SK-N-SH (cell line): ENCODE measurements around the gene CNTFR. TPM values are rescaled to one million over a fixed set of nuclear protein-coding genes. Genes with fewer than 3 reads are reported as not detected.

Experiments
- CTCF ChIA-PET: fragments of 300-600, 350-600 bp; formaldehyde crosslinking; extraction: SDS; loops from one replicate; lab custom pipeline; 2021; lab: Yijun Ruan, JAX
- POLR2A ChIA-PET: fragments of 350-600 bp; sonication (Branson Sonifier 250); formaldehyde crosslinking; extraction: SDS; loops from one replicate; lab custom pipeline; 2020; ENCODE audit warnings: antibody characterized with exemption, inconsistent platforms; lab: Yijun Ruan, JAX
- DNase-seq: peaks from one replicate; pipeline ENCODE4 v3.0.0; 2012
- H2AFZ ChIP-seq: fragments of 200-600 bp; sonication (generic); 2 replicates; pipeline ENCODE4 v1.8.1; 2016; ENCODE audit warnings: antibody characterized with exemption, mild to moderate bottlenecking, low read depth
- H3F3A ChIP-seq: fragments of 200-600 bp; sonication (generic); replicated peaks from 2 replicates; pipeline ENCODE3; 2016; ENCODE audit warnings: antibody characterized with exemption, mild to moderate bottlenecking; ENCODE audit not compliant: insufficient read depth
- H3K27ac ChIP-seq, 2 experiments: fragments of 200-500 bp in 1 of 2; fragments of 200-600 bp in 1 of 2; sonication (Bioruptor generic) in 1 of 2; sonication (generic), shearing (Covaris generic) in 1 of 2; 2 replicates each; pipeline versions ENCODE4 v1.5.1 to v1.6.1; 2014 to 2016; ENCODE audit warnings: low read depth in 2 of 2, inconsistent platforms in 1 of 2, low read length in 1 of 2, mild to moderate bottlenecking in 1 of 2, mixed read lengths in 1 of 2
- H3K27me3 ChIP-seq: fragments of 200-600 bp; sonication (generic), shearing (Covaris generic); 2 replicates; pipeline ENCODE4 v1.6.1; 2016; ENCODE audit warnings: mixed run types; ENCODE audit not compliant: insufficient read depth
- H3K36me3 ChIP-seq, 2 experiments: fragments of 200-500 bp in 1 of 2; fragments of 200-600 bp in 1 of 2; sonication (Bioruptor generic) in 1 of 2; sonication (generic) in 1 of 2; replicated peaks in 1 of 2; 2 replicates each; pipeline versions ENCODE3 to v1.5.1; 2014 to 2016; ENCODE audit warnings: low read length in 1 of 2, mild to moderate bottlenecking in 1 of 2; ENCODE audit not compliant: insufficient read depth in 2 of 2, control insufficient read depth in 1 of 2
- H3K4me1 ChIP-seq, 2 experiments: fragments of 200-500 bp in 1 of 2; fragments of 200-600 bp in 1 of 2; sonication (Bioruptor generic) in 1 of 2; sonication (generic), shearing (Covaris generic) in 1 of 2; 2 replicates each; pipeline versions ENCODE4 v1.5.1 to v1.6.1; 2014 to 2016; ENCODE audit warnings: low read depth in 1 of 2, low read length in 1 of 2, mixed run types in 1 of 2; ENCODE audit not compliant: insufficient read depth in 2 of 2, control insufficient read depth in 1 of 2
- H3K4me2 ChIP-seq: fragments of 200-600 bp; sonication (generic), shearing (Covaris generic); 2 replicates; pipeline ENCODE4 v1.6.1; 2017; ENCODE audit warnings: mixed run types
- H3K4me3 ChIP-seq, 2 experiments: fragments of 200-500 bp in 1 of 2; fragments of 200-600 bp in 1 of 2; sonication (Bioruptor generic) in 1 of 2; sonication (generic), shearing (Covaris generic) in 1 of 2; 2 replicates each; pipeline versions ENCODE4 v1.5.1 to v1.8.1; 2014 to 2016; ENCODE audit warnings: low read depth in 2 of 2, inconsistent platforms in 1 of 2, low read length in 1 of 2, mild to moderate bottlenecking in 1 of 2, mixed read lengths in 1 of 2, moderate library complexity in 1 of 2
- H3K79me2 ChIP-seq: fragments of 200-600 bp; sonication (generic); 2 replicates; pipeline ENCODE4 v1.8.1; 2017; ENCODE audit warnings: mild to moderate bottlenecking; ENCODE audit not compliant: insufficient read depth
- H3K9ac ChIP-seq: fragments of 200-600 bp; sonication (generic); 2 replicates; pipeline ENCODE4 v1.6.1; 2017; ENCODE audit warnings: mixed run types
- H3K9me2 ChIP-seq: fragments of 200-600 bp; sonication (generic); 2 replicates; pipeline ENCODE4 v1.6.1; 2017; ENCODE audit warnings: mixed run types
- H3K9me3 ChIP-seq: fragments of 200-600 bp; sonication (generic); 2 replicates; pipeline ENCODE4 v1.6.1; 2017; ENCODE audit warnings: mixed run types, mild to moderate bottlenecking, moderate library complexity
- H4K20me1 ChIP-seq: fragments of 200-600 bp; sonication (generic); 2 replicates; pipeline ENCODE4 v1.6.1; 2017; ENCODE audit warnings: mild to moderate bottlenecking, mixed run types; ENCODE audit not compliant: insufficient read depth
- ELF1 ChIP-seq: IDR thresholded peaks from 2 replicates; pipeline ENCODE4 v1.4.0; 2012
- EZH2phosphoT487 ChIP-seq: fragments of 200-600 bp; sonication (generic); IDR thresholded peaks from 2 replicates; pipeline ENCODE4 v1.6.1; 2017; ENCODE audit warnings: low read depth, mixed run types, mild to moderate bottlenecking, antibody characterized with exemption, moderate library complexity, borderline replicate concordance
- FOSL2 ChIP-seq: IDR thresholded peaks from 2 replicates; pipeline ENCODE4 v1.4.0; 2012; ENCODE audit warnings: low read depth, mild to moderate bottlenecking, moderate library complexity, borderline replicate concordance
- MXI1 ChIP-seq: IDR thresholded peaks from 2 replicates; pipeline ENCODE4 v1.6.1; 2012; ENCODE audit warnings: mild to moderate bottlenecking, low read depth, low read length, improper control_type of control experiment
- NRF1 ChIP-seq: IDR thresholded peaks from 2 replicates; pipeline ENCODE4 v1.6.1; 2012; ENCODE audit warnings: low read depth, mild to moderate bottlenecking, low read length
- RCOR1 ChIP-seq: fragments of 150-350 bp; IDR thresholded peaks from 2 replicates; pipeline ENCODE4 v1.6.1; 2017; ENCODE audit warnings: antibody characterized with exemption, low read length
- RXRA ChIP-seq: IDR thresholded peaks from 2 replicates; pipeline ENCODE4 v1.4.0; 2012; ENCODE audit warnings: low read depth, mild to moderate bottlenecking, borderline replicate concordance
- SIN3A ChIP-seq: IDR thresholded peaks from 2 replicates; pipeline ENCODE4 v1.6.1; 2012; ENCODE audit warnings: low read depth, mild to moderate bottlenecking, low read length, moderate library complexity, borderline replicate concordance
- TCF12 ChIP-seq: IDR thresholded peaks from 2 replicates; pipeline ENCODE4 v1.4.0; 2012
- TEAD4 ChIP-seq: IDR thresholded peaks from 2 replicates; pipeline ENCODE4 v1.4.0; 2012; ENCODE audit warnings: mild to moderate bottlenecking, borderline replicate concordance; ENCODE audit not compliant: insufficient read depth
- USF1 ChIP-seq: IDR thresholded peaks from 2 replicates; pipeline ENCODE4 v1.4.0; 2012; ENCODE audit warnings: low read depth, borderline replicate concordance
- USF2 ChIP-seq: fragments of 150-350 bp; IDR thresholded peaks from 2 replicates; pipeline ENCODE4 v1.6.1; 2017; ENCODE audit warnings: antibody characterized with exemption, low read length, low read depth, borderline replicate concordance
- ZBTB33 ChIP-seq: IDR thresholded peaks from 2 replicates; pipeline ENCODE4 v1.4.0; 2012; ENCODE audit warnings: low read depth, borderline replicate concordance
- WGBS: methylation state at CpG from one replicate; pipeline ENCODE4 v1.1.6; 2017; ENCODE audit warnings: low lambda C conversion rate; 5-methylcytosine and 5-hydroxymethylcytosine counted together
- polyA plus RNA-seq, 3 experiments: library from polyadenylated mRNA; depleted of rRNA; stranded (reverse); fragments of >200 nt; gene quantifications; 2 replicates each; pipeline ENCODE4 v1.2.3, GENCODE V29; 2012
- TF ChIP-seq, protein P1 (sequence below): IDR thresholded peaks from 2 replicates; pipeline ENCODE4 v1.6.1; 2012; ENCODE audit warnings: mild to moderate bottlenecking, low read depth, low read length, moderate library complexity
- TF ChIP-seq, protein P2 (sequence below): fragments of 200-600 bp; sonication (generic); IDR thresholded peaks from 2 replicates; pipeline ENCODE4 v1.6.1; 2017; ENCODE audit warnings: antibody characterized with exemption, mild to moderate bottlenecking, moderate library complexity

Gene CNTFR
- polyA plus RNA-seq, 1 of the 3 experiments (the other 2 are of a cell fraction) = 1.8 TPM

DNA sequence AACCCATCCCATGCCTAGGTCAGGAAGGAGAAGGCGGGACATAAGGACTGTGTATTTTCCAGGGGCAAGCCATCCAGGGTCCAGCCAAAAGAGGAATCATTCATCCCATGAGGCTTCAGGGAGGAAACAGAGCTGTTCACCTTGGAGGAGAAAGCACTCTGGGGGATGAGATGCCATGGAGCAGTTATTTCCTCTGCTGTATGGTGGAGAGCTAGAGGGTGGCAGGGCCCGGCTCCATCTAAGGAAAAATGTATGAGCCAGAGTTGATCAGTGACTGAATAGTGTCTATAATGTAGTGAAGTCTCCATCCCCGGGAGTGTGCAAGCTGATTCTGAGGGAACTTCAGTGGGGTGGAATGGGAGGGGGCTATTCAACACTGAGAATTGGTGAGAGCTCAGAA lies 74.7 kb downstream of the CNTFR start:
- Histone ChIP-seq H3K27ac (no peak overlapping the region), H3K4me3 (no peak overlapping the region), H3K4me1 (peaks cover 0 to 16% of the 10 kb centered on the region in 2 experiments; a peak in 1 of 4 replicates), H2AFZ (no peak overlapping the region), H3K9me3 (no peaks in the 10 kb centered on the region), H3K9ac (no peak overlapping the region), H3K9me2 (no peaks in the 10 kb centered on the region), H3K79me2 (no peaks in the 10 kb centered on the region), H4K20me1 (no peaks in the 10 kb centered on the region), H3K27me3 (no peaks in the 10 kb centered on the region; the same call in 1 of the 2 replicates), H3K36me3 (no peaks in the 10 kb centered on the region), H3F3A (no peaks in the 10 kb centered on the region), H3K4me2 (no peak overlapping the region)
- WGBS = 80% methylated on average over 3 of the region's 3 CpGs
- POLR2A ChIA-PET = interaction anchor here (0.5 kb wide), 1 partner anchor 28 kb away, joined by 4 read pairs; no protein-coding TSS in a partner anchor
- no peak for DNase-seq
- no peak for TF ChIP-seq TCF12
- TF ChIP-seq MXI1 = no peak
- TF ChIP-seq USF2 = no peak
- no peak for TF ChIP-seq ELF1
- TF ChIP-seq, protein P1, sequence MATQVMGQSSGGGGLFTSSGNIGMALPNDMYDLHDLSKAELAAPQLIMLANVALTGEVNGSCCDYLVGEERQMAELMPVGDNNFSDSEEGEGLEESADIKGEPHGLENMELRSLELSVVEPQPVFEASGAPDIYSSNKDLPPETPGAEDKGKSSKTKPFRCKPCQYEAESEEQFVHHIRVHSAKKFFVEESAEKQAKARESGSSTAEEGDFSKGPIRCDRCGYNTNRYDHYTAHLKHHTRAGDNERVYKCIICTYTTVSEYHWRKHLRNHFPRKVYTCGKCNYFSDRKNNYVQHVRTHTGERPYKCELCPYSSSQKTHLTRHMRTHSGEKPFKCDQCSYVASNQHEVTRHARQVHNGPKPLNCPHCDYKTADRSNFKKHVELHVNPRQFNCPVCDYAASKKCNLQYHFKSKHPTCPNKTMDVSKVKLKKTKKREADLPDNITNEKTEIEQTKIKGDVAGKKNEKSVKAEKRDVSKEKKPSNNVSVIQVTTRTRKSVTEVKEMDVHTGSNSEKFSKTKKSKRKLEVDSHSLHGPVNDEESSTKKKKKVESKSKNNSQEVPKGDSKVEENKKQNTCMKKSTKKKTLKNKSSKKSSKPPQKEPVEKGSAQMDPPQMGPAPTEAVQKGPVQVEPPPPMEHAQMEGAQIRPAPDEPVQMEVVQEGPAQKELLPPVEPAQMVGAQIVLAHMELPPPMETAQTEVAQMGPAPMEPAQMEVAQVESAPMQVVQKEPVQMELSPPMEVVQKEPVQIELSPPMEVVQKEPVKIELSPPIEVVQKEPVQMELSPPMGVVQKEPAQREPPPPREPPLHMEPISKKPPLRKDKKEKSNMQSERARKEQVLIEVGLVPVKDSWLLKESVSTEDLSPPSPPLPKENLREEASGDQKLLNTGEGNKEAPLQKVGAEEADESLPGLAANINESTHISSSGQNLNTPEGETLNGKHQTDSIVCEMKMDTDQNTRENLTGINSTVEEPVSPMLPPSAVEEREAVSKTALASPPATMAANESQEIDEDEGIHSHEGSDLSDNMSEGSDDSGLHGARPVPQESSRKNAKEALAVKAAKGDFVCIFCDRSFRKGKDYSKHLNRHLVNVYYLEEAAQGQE = no peak
- no peak for TF ChIP-seq FOSL2
- TF ChIP-seq USF1 = no peak
- no peak for TF ChIP-seq TEAD4
- no peak for TF ChIP-seq ZBTB33
- TF ChIP-seq RXRA = no peak
- TF ChIP-seq, protein P2, sequence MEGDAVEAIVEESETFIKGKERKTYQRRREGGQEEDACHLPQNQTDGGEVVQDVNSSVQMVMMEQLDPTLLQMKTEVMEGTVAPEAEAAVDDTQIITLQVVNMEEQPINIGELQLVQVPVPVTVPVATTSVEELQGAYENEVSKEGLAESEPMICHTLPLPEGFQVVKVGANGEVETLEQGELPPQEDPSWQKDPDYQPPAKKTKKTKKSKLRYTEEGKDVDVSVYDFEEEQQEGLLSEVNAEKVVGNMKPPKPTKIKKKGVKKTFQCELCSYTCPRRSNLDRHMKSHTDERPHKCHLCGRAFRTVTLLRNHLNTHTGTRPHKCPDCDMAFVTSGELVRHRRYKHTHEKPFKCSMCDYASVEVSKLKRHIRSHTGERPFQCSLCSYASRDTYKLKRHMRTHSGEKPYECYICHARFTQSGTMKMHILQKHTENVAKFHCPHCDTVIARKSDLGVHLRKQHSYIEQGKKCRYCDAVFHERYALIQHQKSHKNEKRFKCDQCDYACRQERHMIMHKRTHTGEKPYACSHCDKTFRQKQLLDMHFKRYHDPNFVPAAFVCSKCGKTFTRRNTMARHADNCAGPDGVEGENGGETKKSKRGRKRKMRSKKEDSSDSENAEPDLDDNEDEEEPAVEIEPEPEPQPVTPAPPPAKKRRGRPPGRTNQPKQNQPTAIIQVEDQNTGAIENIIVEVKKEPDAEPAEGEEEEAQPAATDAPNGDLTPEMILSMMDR = no peak
- TF ChIP-seq SIN3A = no peak
- TF ChIP-seq NRF1 = no peak
- TF ChIP-seq EZH2phosphoT487 = no peak
- TF ChIP-seq RCOR1 = no peak
- CTCF ChIA-PET = interaction anchor here (0.6 to 7.0 kb wide), 7 partner anchors 14 to 111 kb away, joined by 3 to 53 read pairs (median 3); no protein-coding TSS in a partner anchor
